Right renal cortex interstitium (tissue), 3 donors: ENCODE measurements around the gene TTC7B. TPM values are rescaled to one million over a fixed set of nuclear protein-coding genes. Genes with fewer than 3 reads are reported as not detected.

Experiments
- DNase-seq, 3 donors: peaks; one replicate each; pipeline ENCODE4 v3.0.0-alpha.2; 2013; ENCODE audit warnings: low read depth in 3 of 3, low spot score in 2 of 3
- polyA plus RNA-seq, 3 donors: library from polyadenylated mRNA; unstranded; fragments of 120-200 nt; gene quantifications; one replicate each; pipeline ENCODE4 v1.2.1, GENCODE V29; 2013; ENCODE audit not compliant: insufficient read length in 3 of 3

Gene TTC7B
- polyA plus RNA-seq, 3 donors: 45.1 to 51.3 (median 45.2) TPM

GRCh38 chr14:90519262-90519920 is 296.8 kb downstream of the TTC7B start:
- DNase-seq: no peak

- DNase-seq: no peak
Measured at GRCh38 chr14:90518941-90519256, 297.3 kb downstream of the TTC7B start.

- no peak for DNase-seq
Measured at GRCh38 chr14:90518069-90518940, 297.9 kb downstream of the TTC7B start.

GRCh38 chr14:90517076-90517841 is 299.0 kb downstream of the TTC7B start:
- DNase-seq: no peak

GRCh38 chr14:90514566-90514965 is 301.7 kb downstream of the TTC7B start:
- DNase-seq: no peak

GRCh38 chr14:90514015-90514398 is 302.2 kb downstream of the TTC7B start:
- no peak for DNase-seq

- no peak for DNase-seq
Measured at GRCh38 chr14:90513161-90514014, 302.8 kb downstream of the TTC7B start.

- DNase-seq: no peak
Measured at GRCh38 chr14:90512329-90512991, 303.8 kb downstream of the TTC7B start.

GRCh38 chr14:90511795-90512328 is 304.4 kb downstream of the TTC7B start:
- no peak for DNase-seq

- DNase-seq: no peak
Measured at GRCh38 chr14:90511252-90511651, 305.0 kb downstream of the TTC7B start.

- no peak for DNase-seq
Measured at GRCh38 chr14:90510159-90510558, 306.1 kb downstream of the TTC7B start.

- no peak for DNase-seq
Measured at GRCh38 chr14:90509403-90509802, 306.8 kb downstream of the TTC7B start.

- no peak for DNase-seq
Measured at GRCh38 chr14:90508536-90509254, 307.5 kb downstream of the TTC7B start.

- no peak for DNase-seq
Measured at GRCh38 chr14:90508036-90508435, 308.2 kb downstream of the TTC7B start.

GRCh38 chr14:90507428-90507827 is 308.8 kb downstream of the TTC7B start:
- no peak for DNase-seq

- DNase-seq: no peak
Measured at GRCh38 chr14:90506748-90507147, 309.5 kb downstream of the TTC7B start.

GRCh38 chr14:90505531-90505930 is 310.7 kb downstream of the TTC7B start:
- DNase-seq: no peak

- DNase-seq: no peak
Measured at GRCh38 chr14:90504643-90505042, 311.6 kb downstream of the TTC7B start.

- no peak for DNase-seq
Measured at GRCh38 chr14:90503582-90503981, 312.6 kb downstream of the TTC7B start.
